Mesenchymal stem cell (in vitro differentiated cells and primary cell): ENCODE data around the gene PHC2.

Experiments
- DNase-seq: peaks from one replicate; pipeline ENCODE4 v3.0.0-alpha.2; 2013
- H2AFZ ChIP-seq: one replicate; pipeline ENCODE4 v1.6.1; 2013; ENCODE audit warnings: low read depth, mild to moderate bottlenecking, control low read depth, inconsistent platforms, low read length, moderate library complexity
- H2AK5ac ChIP-seq: 2 replicates; pipeline ENCODE4 v1.6.1; 2013; ENCODE audit warnings: low read length, moderate library complexity, mild to moderate bottlenecking, inconsistent platforms; ENCODE audit not compliant: severe bottlenecking
- H2BK120ac ChIP-seq: one replicate; pipeline ENCODE4 v1.6.1; 2013; ENCODE audit warnings: low read depth, mild to moderate bottlenecking, inconsistent platforms, low read length, moderate library complexity
- H2BK12ac ChIP-seq, 2 experiments: one replicate each; pipeline ENCODE4 v1.6.1; 2013; ENCODE audit warnings: inconsistent platforms in 2 of 2, low read length in 2 of 2, mild to moderate bottlenecking in 2 of 2, moderate library complexity in 2 of 2, control low read depth in 1 of 2
- H2BK15ac ChIP-seq: one replicate; pipeline ENCODE4 v1.6.1; 2013; ENCODE audit warnings: mild to moderate bottlenecking, low read depth, inconsistent platforms; ENCODE audit not compliant: poor library complexity, severe bottlenecking
- H2BK5ac ChIP-seq: 2 replicates; pipeline ENCODE4 v1.6.1; 2013; ENCODE audit warnings: low read depth, mild to moderate bottlenecking, low read length, control low read depth, inconsistent platforms; ENCODE audit not compliant: poor library complexity, severe bottlenecking
- H3K14ac ChIP-seq, 2 experiments: one replicate each; pipeline ENCODE4 v1.6.1; 2013; ENCODE audit warnings: inconsistent platforms in 2 of 2, low read length in 2 of 2, control low read depth in 1 of 2, mild to moderate bottlenecking in 1 of 2, moderate library complexity in 1 of 2
- H3K18ac ChIP-seq, 2 experiments: one replicate each; pipeline ENCODE4 v1.6.1; 2013; ENCODE audit warnings: inconsistent platforms in 2 of 2, low read length in 2 of 2, control low read depth in 1 of 2, low read depth in 1 of 2, mild to moderate bottlenecking in 1 of 2
- H3K23ac ChIP-seq, 2 experiments: one replicate each; pipeline ENCODE4 v1.6.1; 2013; ENCODE audit warnings: inconsistent platforms in 2 of 2, low read length in 2 of 2, mild to moderate bottlenecking in 2 of 2, moderate library complexity in 2 of 2, control low read depth in 1 of 2
- H3K27ac ChIP-seq: 2 replicates; pipeline ENCODE4 v1.5.1; 2013; ENCODE audit warnings: mild to moderate bottlenecking, moderate library complexity, low read length, control low read depth, inconsistent platforms; ENCODE audit not compliant: poor library complexity, severe bottlenecking
- H3K27me3 ChIP-seq, 2 experiments: 2 replicates each; pipeline versions ENCODE4 v1.6.1 to v1.7.0; 2013; ENCODE audit warnings: low read length in 2 of 2, mild to moderate bottlenecking in 2 of 2, moderate library complexity in 2 of 2, control low read depth in 1 of 2, inconsistent platforms in 1 of 2; ENCODE audit not compliant: control insufficient read depth in 1 of 2, insufficient read depth in 1 of 2
- H3K36me3 ChIP-seq, 2 experiments: 2 replicates each; pipeline versions ENCODE4 v1.6.1 to v1.7.0; 2013; ENCODE audit warnings: low read length in 2 of 2, control low read depth in 1 of 2, inconsistent platforms in 1 of 2, low read depth in 1 of 2, mild to moderate bottlenecking in 1 of 2; ENCODE audit not compliant: insufficient read depth in 2 of 2, control insufficient read depth in 1 of 2
- H3K4ac ChIP-seq, 2 experiments: one replicate each; pipeline ENCODE4 v1.6.1; 2013; ENCODE audit warnings: inconsistent platforms in 2 of 2, low read length in 2 of 2, mild to moderate bottlenecking in 2 of 2, moderate library complexity in 2 of 2, control low read depth in 1 of 2, low read depth in 1 of 2
- H3K4me1 ChIP-seq: 2 replicates; pipeline ENCODE4 v1.6.1; 2013; ENCODE audit warnings: low read depth, low read length, control low read depth; ENCODE audit not compliant: control insufficient read depth, insufficient read depth
- H3K4me2 ChIP-seq: 2 replicates; pipeline ENCODE4 v1.6.1; 2013; ENCODE audit warnings: low read length, mild to moderate bottlenecking, inconsistent platforms; ENCODE audit not compliant: poor library complexity, severe bottlenecking
- H3K4me3 ChIP-seq, 2 experiments: 2 replicates each; pipeline versions ENCODE4 v1.5.1 to v1.7.0; 2013; ENCODE audit warnings: low read length in 2 of 2, mild to moderate bottlenecking in 2 of 2, control low read depth in 1 of 2, low read depth in 1 of 2; ENCODE audit not compliant: insufficient read depth in 1 of 2
- H3K79me1 ChIP-seq: replicated peaks from 2 replicates; pipeline ENCODE4 v1.6.1; 2013; ENCODE audit warnings: mild to moderate bottlenecking, control low read depth, low read length, inconsistent platforms; ENCODE audit not compliant: poor library complexity, severe bottlenecking
- H3K9ac ChIP-seq: 2 replicates; pipeline ENCODE4 v1.7.0; 2013; ENCODE audit warnings: mild to moderate bottlenecking, low read length, moderate library complexity
- H3K9me3 ChIP-seq: 2 replicates; pipeline ENCODE4 v1.7.0; 2013; ENCODE audit warnings: mild to moderate bottlenecking, low read length; ENCODE audit not compliant: control insufficient read depth
- H4K8ac ChIP-seq: one replicate; pipeline ENCODE4 v1.6.1; 2013; ENCODE audit warnings: inconsistent platforms, mild to moderate bottlenecking, low read length, moderate library complexity
- H4K91ac ChIP-seq: one replicate; pipeline ENCODE4 v1.6.1; 2013; ENCODE audit warnings: mild to moderate bottlenecking, low read length, inconsistent platforms
- WGBS: methylation state at CpG from one replicate; pipeline ENCODE4 v1.1.7; 2013; ENCODE audit warnings: mixed read lengths; 5-methylcytosine and 5-hydroxymethylcytosine counted together

PHC2 gene

DNA sequence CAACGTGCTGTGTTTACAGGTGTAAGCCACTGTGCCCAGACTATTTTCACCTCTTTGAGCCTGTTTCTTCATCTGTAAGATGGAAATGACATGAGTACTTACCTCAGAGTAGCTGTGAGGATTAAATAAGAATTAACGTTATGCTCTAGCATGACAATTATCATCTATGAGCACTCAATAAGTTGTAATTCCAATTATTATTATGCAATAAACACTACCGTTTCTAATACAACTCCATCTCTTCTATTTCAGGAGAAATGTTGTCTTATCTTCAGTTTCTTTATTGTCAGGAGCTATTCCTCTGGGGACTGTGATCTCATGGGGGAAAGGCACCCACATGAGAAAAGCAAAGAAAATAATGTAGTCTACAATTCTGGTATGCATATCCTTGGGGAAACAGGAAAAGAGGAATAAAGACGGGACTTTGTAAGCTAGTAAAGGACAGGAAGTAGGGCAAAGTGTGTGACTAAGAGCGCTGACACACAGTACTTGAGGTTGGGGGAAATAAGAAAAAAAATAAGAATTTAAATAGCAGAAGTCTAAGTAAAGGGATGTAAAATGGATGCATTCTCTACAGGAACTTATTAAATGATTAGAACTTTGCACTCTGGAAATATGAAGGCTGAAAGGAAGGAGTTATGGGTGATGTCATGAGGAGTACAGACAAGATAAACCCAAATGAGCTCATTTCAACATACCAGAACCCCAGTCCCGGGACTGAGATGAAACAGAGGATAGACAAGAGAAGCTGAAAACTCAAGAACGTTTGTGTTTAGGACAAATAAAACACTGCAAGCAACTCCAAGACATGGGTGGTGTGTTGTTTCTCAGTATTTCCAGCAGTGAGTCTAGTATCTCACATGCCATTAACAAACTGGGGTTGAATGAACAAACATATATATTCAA lies 9.8 kb downstream of the PHC2 start:
- WGBS, result 18% methylated on average over 6 of the region's 7 CpGs
- no peaks in the 10 kb centered on the region for H3K27me3 ChIP-seq
- H3K4ac ChIP-seq, result peak overlapping the region in 1 of 2 experiments; percentile 87
- no peak overlapping the region for H3K14ac ChIP-seq
- peak overlapping the region; percentile 57 for H2BK120ac ChIP-seq
- H3K4me2 ChIP-seq, result no peak overlapping the region
- peak; percentile 81 for DNase-seq
- H3K23ac ChIP-seq, result no peak overlapping the region
- peak overlapping the region; percentile 72 for H4K91ac ChIP-seq
- H3K4me1 ChIP-seq, result peaks cover 4% of the 10 kb centered on the region
- H2AFZ ChIP-seq, result no peak overlapping the region
- H3K4me3 ChIP-seq, result no peak overlapping the region
- peaks cover 0 to 63% of the 10 kb centered on the region in 2 experiments for H3K36me3 ChIP-seq
- peak overlapping the region in 1 of 2 experiments; percentile 75 for H3K18ac ChIP-seq
- no peak overlapping the region for H2BK15ac ChIP-seq
- H3K27ac ChIP-seq, result peak overlapping the region; percentile 56
- H4K8ac ChIP-seq, result peak overlapping the region; percentile 76
- no peak overlapping the region for H3K9ac ChIP-seq
- peaks cover 7% of the 10 kb centered on the region for H3K79me1 ChIP-seq
- peak overlapping the region in 1 of 2 experiments; percentile 93 for H2BK12ac ChIP-seq
- H2AK5ac ChIP-seq, result no peak overlapping the region
- H3K9me3 ChIP-seq, result peaks cover 29% of the 10 kb centered on the region
- no peak overlapping the region for H2BK5ac ChIP-seq

DNA sequence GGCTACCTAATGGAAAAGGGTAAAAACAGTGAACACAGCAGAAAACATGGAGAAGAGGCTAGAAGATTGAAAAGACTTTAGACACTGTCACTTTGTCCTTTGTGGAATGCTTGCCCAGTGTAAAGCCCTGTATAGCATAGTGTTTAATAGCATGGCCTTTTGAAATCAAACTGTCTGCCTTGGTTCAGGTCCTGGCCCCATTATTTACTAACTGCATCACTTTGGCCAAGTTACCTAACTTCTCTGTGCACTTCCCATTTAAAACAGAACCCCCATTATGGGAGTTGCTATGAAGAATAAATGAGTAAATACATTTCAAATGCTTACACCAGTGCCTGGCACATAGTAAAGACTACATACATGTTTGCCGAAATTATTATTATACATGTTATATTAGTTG lies 12.1 kb downstream of the PHC2 start:
- peaks cover 3% of the 10 kb centered on the region for H3K4me1 ChIP-seq
- no CpG with 5 or more reads among the region's 1 CpG for WGBS

GRCh38 chr1:33414879-33415278 lies 16.0 kb downstream of the PHC2 start:
- H2BK12ac ChIP-seq, result peak overlapping the region in 1 of 2 experiments; percentile 77
- no peak overlapping the region for H2AFZ ChIP-seq
- no peak overlapping the region for H2BK120ac ChIP-seq
- H3K27ac ChIP-seq, result no peak overlapping the region
- peaks cover 4 to 54% of the 10 kb centered on the region in 2 experiments for H3K36me3 ChIP-seq
- no peaks in the 10 kb centered on the region for H3K4me1 ChIP-seq
- no peak for DNase-seq
- H2AK5ac ChIP-seq, result no peak overlapping the region
- peaks cover 57% of the 10 kb centered on the region for H3K9me3 ChIP-seq
- no peaks in the 10 kb centered on the region for H3K27me3 ChIP-seq
- no peak overlapping the region for H3K18ac ChIP-seq
- peaks cover 13% of the 10 kb centered on the region for H3K79me1 ChIP-seq
- H3K9ac ChIP-seq, result no peak overlapping the region
- H2BK5ac ChIP-seq, result no peak overlapping the region
- no peak overlapping the region for H4K91ac ChIP-seq
- no peak overlapping the region for H3K23ac ChIP-seq
- no peak overlapping the region for H3K14ac ChIP-seq
- H3K4me3 ChIP-seq, result peak overlapping the region in 1 of 2 experiments; percentile 16
- H3K4ac ChIP-seq, result no peak overlapping the region
- H3K4me2 ChIP-seq, result no peak overlapping the region
- no peak overlapping the region for H4K8ac ChIP-seq
- 94% methylated on average over 5 of the region's 5 CpGs for WGBS
- no peak overlapping the region for H2BK15ac ChIP-seq

More for the DNA sequence above, 12.1 kb downstream of the PHC2 start:
- H3K23ac ChIP-seq, result no peak overlapping the region
- no peak overlapping the region for H2BK15ac ChIP-seq
- H3K36me3 ChIP-seq, result peaks cover 4 to 70% of the 10 kb centered on the region in 2 experiments
- no peak overlapping the region for H3K9ac ChIP-seq
- peaks cover 51% of the 10 kb centered on the region for H3K9me3 ChIP-seq
- no peak overlapping the region for H3K18ac ChIP-seq
- peaks cover 9% of the 10 kb centered on the region for H3K79me1 ChIP-seq
- H4K8ac ChIP-seq, result no peak overlapping the region
- no peak overlapping the region for H4K91ac ChIP-seq
- no peak overlapping the region for H3K14ac ChIP-seq
- no peak for DNase-seq
- H2AFZ ChIP-seq, result no peak overlapping the region
- no peak overlapping the region for H3K4me3 ChIP-seq
- no peak overlapping the region for H3K4ac ChIP-seq
- no peak overlapping the region for H2BK5ac ChIP-seq
- no peak overlapping the region for H3K4me2 ChIP-seq
- no peaks in the 10 kb centered on the region for H3K27me3 ChIP-seq
- H3K27ac ChIP-seq, result no peak overlapping the region
- H2BK12ac ChIP-seq, result no peak overlapping the region
- H2AK5ac ChIP-seq, result no peak overlapping the region
- no peak overlapping the region for H2BK120ac ChIP-seq

DNA sequence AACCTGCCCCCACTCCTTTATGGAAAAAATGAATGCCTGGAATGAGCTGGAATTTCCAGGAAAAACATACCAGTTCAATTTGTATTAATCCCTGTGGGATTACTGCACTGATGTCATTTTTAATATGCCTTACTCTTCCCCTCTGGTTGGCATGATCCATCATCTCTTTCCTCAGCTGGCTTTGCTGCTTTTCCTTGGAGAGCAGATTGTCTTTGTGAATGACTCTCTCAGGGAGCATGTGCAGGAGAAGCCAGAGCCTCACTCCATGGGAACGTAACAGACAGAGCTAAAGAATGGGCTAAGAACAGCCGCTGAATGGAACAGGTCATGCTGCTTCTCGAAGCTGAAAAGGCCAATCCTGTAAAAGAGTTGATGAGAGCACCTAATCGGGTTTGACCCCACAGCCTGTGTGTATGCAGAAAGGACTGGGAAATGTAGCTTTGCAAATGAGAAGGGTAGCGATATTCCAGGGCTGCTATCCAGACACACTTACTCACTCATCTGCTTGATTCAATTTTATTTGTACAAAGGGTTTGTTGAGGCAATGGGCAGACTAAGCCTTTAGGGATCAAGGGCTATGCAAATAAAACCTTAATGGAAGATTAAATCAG lies 20.7 kb downstream of the PHC2 start:
- H3K27me3 ChIP-seq, result no peaks in the 10 kb centered on the region
- peaks cover 27% of the 10 kb centered on the region for H3K9me3 ChIP-seq
- H3K23ac ChIP-seq, result no peak overlapping the region
- peak overlapping the region; percentile 62 for H4K91ac ChIP-seq
- H3K79me1 ChIP-seq, result peaks cover 18% of the 10 kb centered on the region
- H2AK5ac ChIP-seq, result no peak overlapping the region
- no peaks in the 10 kb centered on the region for H3K4me1 ChIP-seq
- no peak overlapping the region for H2BK120ac ChIP-seq
- peak overlapping the region in 1 of 2 experiments; percentile 34 for H3K4me3 ChIP-seq
- H2AFZ ChIP-seq, result no peak overlapping the region
- H2BK12ac ChIP-seq, result no peak overlapping the region
- H2BK15ac ChIP-seq, result no peak overlapping the region
- 53% methylated on average over 4 of the region's 5 CpGs for WGBS
- peak; percentile 55 for DNase-seq
- no peak overlapping the region for H3K14ac ChIP-seq
- no peak overlapping the region for H3K4ac ChIP-seq
- H3K27ac ChIP-seq, result no peak overlapping the region
- no peak overlapping the region for H4K8ac ChIP-seq
- peaks cover 4 to 33% of the 10 kb centered on the region in 2 experiments for H3K36me3 ChIP-seq
- H2BK5ac ChIP-seq, result no peak overlapping the region
- peak overlapping the region in 1 of 2 experiments; percentile 27 for H3K18ac ChIP-seq
- peak overlapping the region; percentile 84 for H3K9ac ChIP-seq
- no peak overlapping the region for H3K4me2 ChIP-seq
